ENCODE results near the gene PEAK1.

The PEAK1 gene

GRCh38 chr15:77183066-77183465 is 236.8 kb downstream of the PEAK1 start:
- no peaks in the 10 kb centered on the region for H3K27me3 ChIP-seq (ENCODE audit: control insufficient read depth in 1 of 2, insufficient read depth in 1 of 2, low read length in 2 of 2)
- no peak overlapping the region for H3K4ac ChIP-seq (ENCODE audit: low read depth in 1 of 2, low read length in 2 of 2)

GRCh38 chr15:77181305-77182074 is 238.4 kb downstream of the PEAK1 start:
- H3K4me2 ChIP-seq (ENCODE audit: low read length, poor library complexity, severe bottlenecking) = no peak overlapping the region
- no peak overlapping the region for H3K18ac ChIP-seq (ENCODE audit: low read depth in 1 of 2, low read length in 2 of 2)
- no peak overlapping the region for H4K91ac ChIP-seq (ENCODE audit: low read length)
- peak overlapping the region; percentile 24 for H4K8ac ChIP-seq (ENCODE audit: low read length)
- no peak overlapping the region for H3K4me3 ChIP-seq (ENCODE audit: insufficient read depth in 1 of 2, low read depth in 1 of 2, low read length in 2 of 2)
- over 99% methylated on average over 5 of the region's 5 CpGs for WGBS
- H3K79me1 ChIP-seq (replicated peaks; ENCODE audit: low read length, poor library complexity, severe bottlenecking) = peaks cover 3% of the 10 kb centered on the region
- no peak overlapping the region for H2BK5ac ChIP-seq (ENCODE audit: low read depth, low read length, poor library complexity, severe bottlenecking)
- H2BK120ac ChIP-seq (ENCODE audit: low read depth, low read length) = no peak overlapping the region
- no peak overlapping the region for H2BK15ac ChIP-seq (ENCODE audit: low read depth, poor library complexity, severe bottlenecking)
- no peak overlapping the region for H2AFZ ChIP-seq (ENCODE audit: low read depth, low read length)
- no peak overlapping the region for H3K9ac ChIP-seq (ENCODE audit: low read length)
- H3K27ac ChIP-seq (ENCODE audit: low read length, poor library complexity, severe bottlenecking) = no peak overlapping the region
- peaks cover 8 to 50% of the 10 kb centered on the region in 2 experiments for H3K36me3 ChIP-seq (ENCODE audit: control insufficient read depth in 1 of 2, insufficient read depth in 2 of 2, low read depth in 1 of 2, low read length in 2 of 2)
- DNase-seq = no peak
- no peaks in the 10 kb centered on the region for H3K27me3 ChIP-seq (ENCODE audit: control insufficient read depth in 1 of 2, insufficient read depth in 1 of 2, low read length in 2 of 2)
- no peaks in the 10 kb centered on the region for H3K9me3 ChIP-seq (ENCODE audit: control insufficient read depth, low read length)
- no peaks in the 10 kb centered on the region for H3K4me1 ChIP-seq (ENCODE audit: control insufficient read depth, insufficient read depth, low read depth, low read length)
- H3K23ac ChIP-seq (ENCODE audit: low read length in 2 of 2) = no peak overlapping the region
- no peak overlapping the region for H3K4ac ChIP-seq (ENCODE audit: low read depth in 1 of 2, low read length in 2 of 2)
- H2BK12ac ChIP-seq (ENCODE audit: low read length in 2 of 2) = no peak overlapping the region
- no peak overlapping the region for H2AK5ac ChIP-seq (ENCODE audit: low read length, severe bottlenecking)
- no peak overlapping the region for H3K14ac ChIP-seq (ENCODE audit: low read length in 2 of 2)

More at GRCh38 chr15:77183066-77183465, 236.8 kb downstream of the PEAK1 start:
- H3K9me3 ChIP-seq (ENCODE audit: control insufficient read depth, low read length) = no peaks in the 10 kb centered on the region
- no peak overlapping the region for H3K27ac ChIP-seq (ENCODE audit: low read length, poor library complexity, severe bottlenecking)
- H3K9ac ChIP-seq (ENCODE audit: low read length) = no peak overlapping the region
- no peak overlapping the region for H2AK5ac ChIP-seq (ENCODE audit: low read length, severe bottlenecking)
- DNase-seq = no peak
- no peak overlapping the region for H2BK15ac ChIP-seq (ENCODE audit: low read depth, poor library complexity, severe bottlenecking)
- no peak overlapping the region for H3K23ac ChIP-seq (ENCODE audit: low read length in 2 of 2)
- H2BK5ac ChIP-seq (ENCODE audit: low read depth, low read length, poor library complexity, severe bottlenecking) = no peak overlapping the region
- H2BK120ac ChIP-seq (ENCODE audit: low read depth, low read length) = no peak overlapping the region
- no peak overlapping the region for H2BK12ac ChIP-seq (ENCODE audit: low read length in 2 of 2)
- H3K18ac ChIP-seq (ENCODE audit: low read depth in 1 of 2, low read length in 2 of 2) = no peak overlapping the region
- no peak overlapping the region for H4K8ac ChIP-seq (ENCODE audit: low read length)
- H3K4me1 ChIP-seq (ENCODE audit: control insufficient read depth, insufficient read depth, low read depth, low read length) = no peaks in the 10 kb centered on the region
- no peak overlapping the region for H3K4me2 ChIP-seq (ENCODE audit: low read length, poor library complexity, severe bottlenecking)
- no peak overlapping the region for H3K14ac ChIP-seq (ENCODE audit: low read length in 2 of 2)
- no peak overlapping the region for H4K91ac ChIP-seq (ENCODE audit: low read length)
- H3K79me1 ChIP-seq (replicated peaks; ENCODE audit: low read length, poor library complexity, severe bottlenecking) = peaks cover 3% of the 10 kb centered on the region
- H2AFZ ChIP-seq (ENCODE audit: low read depth, low read length) = no peak overlapping the region
- H3K36me3 ChIP-seq (ENCODE audit: control insufficient read depth in 1 of 2, insufficient read depth in 2 of 2, low read depth in 1 of 2, low read length in 2 of 2) = peaks cover 8 to 34% of the 10 kb centered on the region in 2 experiments
- WGBS = no CpG with 5 or more reads among the region's 3 CpGs
- no peak overlapping the region for H3K4me3 ChIP-seq (ENCODE audit: insufficient read depth in 1 of 2, low read depth in 1 of 2, low read length in 2 of 2)

- 93% methylated on average over 5 of the region's 5 CpGs for WGBS
- H3K79me1 ChIP-seq (replicated peaks; ENCODE audit: low read length, poor library complexity, severe bottlenecking) = peaks cover 3% of the 10 kb centered on the region
- no peak overlapping the region for H3K4me3 ChIP-seq (ENCODE audit: insufficient read depth in 1 of 2, low read depth in 1 of 2, low read length in 2 of 2)
- no peaks in the 10 kb centered on the region for H3K27me3 ChIP-seq (ENCODE audit: control insufficient read depth in 1 of 2, insufficient read depth in 1 of 2, low read length in 2 of 2)
- no peak overlapping the region for H3K27ac ChIP-seq (ENCODE audit: low read length, poor library complexity, severe bottlenecking)
- no peak overlapping the region for H3K23ac ChIP-seq (ENCODE audit: low read length in 2 of 2)
- no peak overlapping the region for H3K4ac ChIP-seq (ENCODE audit: low read depth in 1 of 2, low read length in 2 of 2)
- H3K36me3 ChIP-seq (ENCODE audit: control insufficient read depth in 1 of 2, insufficient read depth in 2 of 2, low read depth in 1 of 2, low read length in 2 of 2) = peaks cover 8 to 53% of the 10 kb centered on the region in 2 experiments
- no peaks in the 10 kb centered on the region for H3K4me1 ChIP-seq (ENCODE audit: control insufficient read depth, insufficient read depth, low read depth, low read length)
- H3K18ac ChIP-seq (ENCODE audit: low read depth in 1 of 2, low read length in 2 of 2) = no peak overlapping the region
- H4K8ac ChIP-seq (ENCODE audit: low read length) = no peak overlapping the region
- H3K14ac ChIP-seq (ENCODE audit: low read length in 2 of 2) = no peak overlapping the region
- H2BK5ac ChIP-seq (ENCODE audit: low read depth, low read length, poor library complexity, severe bottlenecking) = no peak overlapping the region
- H2BK120ac ChIP-seq (ENCODE audit: low read depth, low read length) = no peak overlapping the region
- H2AFZ ChIP-seq (ENCODE audit: low read depth, low read length) = no peak overlapping the region
- H2AK5ac ChIP-seq (ENCODE audit: low read length, severe bottlenecking) = no peak overlapping the region
- H2BK12ac ChIP-seq (ENCODE audit: low read length in 2 of 2) = no peak overlapping the region
- no peak overlapping the region for H2BK15ac ChIP-seq (ENCODE audit: low read depth, poor library complexity, severe bottlenecking)
- H3K9me3 ChIP-seq (ENCODE audit: control insufficient read depth, low read length) = no peaks in the 10 kb centered on the region
- H4K91ac ChIP-seq (ENCODE audit: low read length) = no peak overlapping the region
- DNase-seq = peak; percentile 68
- no peak overlapping the region for H3K4me2 ChIP-seq (ENCODE audit: low read length, poor library complexity, severe bottlenecking)
- H3K9ac ChIP-seq (ENCODE audit: low read length) = no peak overlapping the region
These were observed 239.1 kb downstream of the PEAK1 start for GRCh38 chr15:77180757-77181156.

- no peak overlapping the region for H2AK5ac ChIP-seq (ENCODE audit: low read length, severe bottlenecking)
- no peak overlapping the region for H2AFZ ChIP-seq (ENCODE audit: low read depth, low read length)
- no peaks in the 10 kb centered on the region for H3K9me3 ChIP-seq (ENCODE audit: control insufficient read depth, low read length)
- H3K4me3 ChIP-seq (ENCODE audit: insufficient read depth in 1 of 2, low read depth in 1 of 2, low read length in 2 of 2) = no peak overlapping the region
- H2BK15ac ChIP-seq (ENCODE audit: low read depth, poor library complexity, severe bottlenecking) = no peak overlapping the region
- no peak overlapping the region for H3K9ac ChIP-seq (ENCODE audit: low read length)
- H3K4me2 ChIP-seq (ENCODE audit: low read length, poor library complexity, severe bottlenecking) = no peak overlapping the region
- WGBS = 99% methylated on average over 5 of the region's 6 CpGs
- H4K91ac ChIP-seq (ENCODE audit: low read length) = no peak overlapping the region
- H3K23ac ChIP-seq (ENCODE audit: low read length in 2 of 2) = no peak overlapping the region
- H2BK120ac ChIP-seq (ENCODE audit: low read depth, low read length) = no peak overlapping the region
- H2BK5ac ChIP-seq (ENCODE audit: low read depth, low read length, poor library complexity, severe bottlenecking) = no peak overlapping the region
- H3K79me1 ChIP-seq (replicated peaks; ENCODE audit: low read length, poor library complexity, severe bottlenecking) = peaks cover 3% of the 10 kb centered on the region
- peak; percentile 4 for DNase-seq
- H3K36me3 ChIP-seq (ENCODE audit: control insufficient read depth in 1 of 2, insufficient read depth in 2 of 2, low read depth in 1 of 2, low read length in 2 of 2) = peaks cover 8 to 53% of the 10 kb centered on the region in 2 experiments
- peak overlapping the region in 1 of 2 experiments; percentile 38 for H3K18ac ChIP-seq (ENCODE audit: low read depth in 1 of 2, low read length in 2 of 2)
- H3K27me3 ChIP-seq (ENCODE audit: control insufficient read depth in 1 of 2, insufficient read depth in 1 of 2, low read length in 2 of 2) = no peaks in the 10 kb centered on the region
- no peak overlapping the region for H3K14ac ChIP-seq (ENCODE audit: low read length in 2 of 2)
- H4K8ac ChIP-seq (ENCODE audit: low read length) = no peak overlapping the region
- no peak overlapping the region for H3K27ac ChIP-seq (ENCODE audit: low read length, poor library complexity, severe bottlenecking)
- H2BK12ac ChIP-seq (ENCODE audit: low read length in 2 of 2) = no peak overlapping the region
- H3K4me1 ChIP-seq (ENCODE audit: control insufficient read depth, insufficient read depth, low read depth, low read length) = no peaks in the 10 kb centered on the region
- H3K4ac ChIP-seq (ENCODE audit: low read depth in 1 of 2, low read length in 2 of 2) = no peak overlapping the region
These were observed 239.6 kb downstream of the PEAK1 start for GRCh38 chr15:77180270-77180669.

All from mesenchymal stem cell (in vitro differentiated cells and primary cell).